ENCODE results near the gene REPIN1. TPM values are rescaled to one million over a fixed set of nuclear protein-coding genes. Genes with fewer than 3 reads are reported as not detected.

REPIN1 gene
- total and polyA plus RNA-seq, 4 donors: 38.4 to 135 (median 62.0) TPM

GRCh38 chr7:150401424-150401790, 32.8 kb downstream of the REPIN1 start:
- peaks cover 4 to 18% (median 13%) of the 10 kb centered on the region in 4 donors for H3K36me3 ChIP-seq (ENCODE audit: control insufficient read depth in 4 of 4, insufficient read depth in 4 of 4, low read length in 4 of 4)
- 98 to 100% methylated on average over 1 of the region's 1 CpG for WGBS, 2 donors
- TF ChIP-seq, protein P1, sequence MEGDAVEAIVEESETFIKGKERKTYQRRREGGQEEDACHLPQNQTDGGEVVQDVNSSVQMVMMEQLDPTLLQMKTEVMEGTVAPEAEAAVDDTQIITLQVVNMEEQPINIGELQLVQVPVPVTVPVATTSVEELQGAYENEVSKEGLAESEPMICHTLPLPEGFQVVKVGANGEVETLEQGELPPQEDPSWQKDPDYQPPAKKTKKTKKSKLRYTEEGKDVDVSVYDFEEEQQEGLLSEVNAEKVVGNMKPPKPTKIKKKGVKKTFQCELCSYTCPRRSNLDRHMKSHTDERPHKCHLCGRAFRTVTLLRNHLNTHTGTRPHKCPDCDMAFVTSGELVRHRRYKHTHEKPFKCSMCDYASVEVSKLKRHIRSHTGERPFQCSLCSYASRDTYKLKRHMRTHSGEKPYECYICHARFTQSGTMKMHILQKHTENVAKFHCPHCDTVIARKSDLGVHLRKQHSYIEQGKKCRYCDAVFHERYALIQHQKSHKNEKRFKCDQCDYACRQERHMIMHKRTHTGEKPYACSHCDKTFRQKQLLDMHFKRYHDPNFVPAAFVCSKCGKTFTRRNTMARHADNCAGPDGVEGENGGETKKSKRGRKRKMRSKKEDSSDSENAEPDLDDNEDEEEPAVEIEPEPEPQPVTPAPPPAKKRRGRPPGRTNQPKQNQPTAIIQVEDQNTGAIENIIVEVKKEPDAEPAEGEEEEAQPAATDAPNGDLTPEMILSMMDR (IDR thresholded peaks at IDR 0.05; ENCODE audit: control extremely low read depth, extremely low read depth): no peak
- H3K4me1 ChIP-seq (ENCODE audit: control insufficient read depth in 5 of 5, insufficient read depth in 5 of 5, low read length in 5 of 5): peaks cover under 1 to 18% (median 6%) of the 10 kb centered on the region in 5 donors
- DNase-seq (no peak), ATAC-seq (ENCODE audit: insufficient read depth, low FRiP score) (no peak)
- no peak overlapping the region for H3K4me3 ChIP-seq
- H3K9ac ChIP-seq (ENCODE audit: insufficient read depth in 1 of 2, low read length in 2 of 2): no peak overlapping the region
- no peaks in the 10 kb centered on the region for H3K9me3 ChIP-seq (ENCODE audit: control insufficient read depth in 4 of 4, insufficient read depth in 3 of 4, low read length in 3 of 4)
- no peak overlapping the region for H3K27ac ChIP-seq (ENCODE audit: low read depth in 1 of 2, low read length in 1 of 2)
- no peaks in the 10 kb centered on the region for H3K27me3 ChIP-seq (ENCODE audit: control insufficient read depth in 3 of 3, insufficient read depth in 3 of 3, low read length in 2 of 3)

GRCh38 chr7:150401861-150402631, 33.4 kb downstream of the REPIN1 start:
- ATAC-seq (ENCODE audit: insufficient read depth, low FRiP score): no peak
- H3K27me3 ChIP-seq (ENCODE audit: control insufficient read depth in 3 of 3, insufficient read depth in 3 of 3, low read length in 2 of 3): no peaks in the 10 kb centered on the region
- TF ChIP-seq, protein P1 (IDR thresholded peaks at IDR 0.05; ENCODE audit: control extremely low read depth, extremely low read depth): no peak
- no peak overlapping the region for H3K27ac ChIP-seq (ENCODE audit: low read depth in 1 of 2, low read length in 1 of 2)
- DNase-seq: no peak
- H3K4me1 ChIP-seq (ENCODE audit: control insufficient read depth in 5 of 5, insufficient read depth in 5 of 5, low read length in 5 of 5): peaks cover 3 to 24% (median 7%) of the 10 kb centered on the region in 5 donors
- no peak overlapping the region for H3K4me3 ChIP-seq
- H3K9ac ChIP-seq (ENCODE audit: insufficient read depth in 1 of 2, low read length in 2 of 2): no peak overlapping the region
- 85 to 96% methylated on average over 7 of the region's 7 CpGs for WGBS, 2 donors
- H3K9me3 ChIP-seq (ENCODE audit: control insufficient read depth in 4 of 4, insufficient read depth in 3 of 4, low read length in 3 of 4): no peaks in the 10 kb centered on the region
- peaks cover 4 to 14% (median 9%) of the 10 kb centered on the region in 4 donors for H3K36me3 ChIP-seq (ENCODE audit: control insufficient read depth in 4 of 4, insufficient read depth in 4 of 4, low read length in 4 of 4)

GRCh38 chr7:150402671-150403321, 34.2 kb downstream of the REPIN1 start:
- no peaks in the 10 kb centered on the region for H3K9me3 ChIP-seq (ENCODE audit: control insufficient read depth in 4 of 4, insufficient read depth in 3 of 4, low read length in 3 of 4)
- H3K4me3 ChIP-seq: no peak overlapping the region
- peaks cover 0 to 12% (median 5%) of the 10 kb centered on the region in 4 donors for H3K36me3 ChIP-seq (ENCODE audit: control insufficient read depth in 4 of 4, insufficient read depth in 4 of 4, low read length in 4 of 4)
- TF ChIP-seq, protein P1 (IDR thresholded peaks at IDR 0.05; ENCODE audit: control extremely low read depth, extremely low read depth): no peak
- H3K27me3 ChIP-seq (ENCODE audit: control insufficient read depth in 3 of 3, insufficient read depth in 3 of 3, low read length in 2 of 3): no peaks in the 10 kb centered on the region
- no peak overlapping the region for H3K9ac ChIP-seq (ENCODE audit: insufficient read depth in 1 of 2, low read length in 2 of 2)
- DNase-seq: no peak
- no peak for ATAC-seq (ENCODE audit: insufficient read depth, low FRiP score)
- WGBS, 2 donors: 90 to 96% methylated on average over 13 of the region's 13 CpGs
- H3K4me1 ChIP-seq (ENCODE audit: control insufficient read depth in 5 of 5, insufficient read depth in 5 of 5, low read length in 5 of 5): peaks cover 3 to 25% (median 7%) of the 10 kb centered on the region in 5 donors
- no peak overlapping the region for H3K27ac ChIP-seq (ENCODE audit: low read depth in 1 of 2, low read length in 1 of 2)
